ENCODE results near the gene PTPRS.

GRCh38 chr19:5372572-5373200, 32.1 kb upstream of the PTPRS start:
- no peak for TF ChIP-seq POLR2A (IDR thresholded peaks at IDR 0.05; ENCODE audit: control extremely low read depth in 1 of 2, low read depth in 2 of 2, low read length in 2 of 2)
- no peak for TF ChIP-seq CTCF (IDR thresholded peaks at IDR 0.05; ENCODE audit: control extremely low read depth in 1 of 3, insufficient read depth in 1 of 3, low read depth in 1 of 3, low read length in 3 of 3)
- TF ChIP-seq POLR2AphosphoS5 (IDR thresholded peaks at IDR 0.05; ENCODE audit: low read depth, low read length): no peak
- TF ChIP-seq TAF1 (IDR thresholded peaks at IDR 0.05; ENCODE audit: low read depth, low read length): no peak
- TF ChIP-seq SP1 (IDR thresholded peaks at IDR 0.05; ENCODE audit: low read depth, low read length): no peak
- no peak for TF ChIP-seq JUN (IDR thresholded peaks at IDR 0.05; ENCODE audit: low read depth, low read length)
- no peak for TF ChIP-seq BACH1 (IDR thresholded peaks at IDR 0.05; ENCODE audit: low read length)
- TF ChIP-seq RAD21 (IDR thresholded peaks at IDR 0.05 in 1 of 2, conservative IDR thresholded peaks at IDR 0.05 in 1 of 2; ENCODE audit: low read depth in 2 of 2, low read length in 2 of 2): no peak
- TF ChIP-seq GTF2F1 (IDR thresholded peaks at IDR 0.05; ENCODE audit: borderline replicate concordance, low read depth, low read length): no peak
- TF ChIP-seq EGR1 (IDR thresholded peaks at IDR 0.05; ENCODE audit: borderline replicate concordance, low read depth, low read length): no peak
- TF ChIP-seq SIRT6 (IDR thresholded peaks at IDR 0.05; ENCODE audit: low read length): no peak
- TF ChIP-seq, protein P1, sequence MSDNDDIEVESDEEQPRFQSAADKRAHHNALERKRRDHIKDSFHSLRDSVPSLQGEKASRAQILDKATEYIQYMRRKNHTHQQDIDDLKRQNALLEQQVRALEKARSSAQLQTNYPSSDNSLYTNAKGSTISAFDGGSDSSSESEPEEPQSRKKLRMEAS (IDR thresholded peaks at IDR 0.05): no peak
- no peak for TF ChIP-seq CTBP2 (IDR thresholded peaks at IDR 0.05; ENCODE audit: borderline replicate concordance, insufficient read depth, insufficient read length, low read length)
- no peak for TF ChIP-seq ZNF274 (IDR thresholded peaks at IDR 0.05; ENCODE audit: borderline replicate concordance, extremely low read depth, low read length)

Measured in H1 (cell line).